Activated CD4-positive, alpha-beta memory T cell treated with anti-CD3 and anti-CD28 coated beads, Interleukin-2, amount 10 ng/mL, durations not matched to agents 7 days and 5 days (primary cell): ENCODE measurements around the gene FBP1. TPM values are rescaled to one million over a fixed set of nuclear protein-coding genes. Genes with fewer than 3 reads are reported as not detected.
"Not testable (repeated sequence)": the region's sequence is repeated elsewhere in the genome, so short reads cannot be mapped to it uniquely, and the experiment has no call there.

Experiments
- CTCF ChIA-PET: fragments of 350-600 bp; sonication (Branson Sonifier 250); formaldehyde crosslinking; loops from one replicate; lab custom pipeline; 2021; ENCODE audit warnings: antibody characterized with exemption, inconsistent platforms; lab: Charles Lee
- POLR2A ChIA-PET: fragments of 350-600 bp; sonication (Branson Sonifier 250); formaldehyde crosslinking; loops from one replicate; lab custom pipeline; 2021; ENCODE audit warnings: antibody characterized with exemption; lab: Charles Lee
- DNase-seq: peaks from one replicate; pipeline ENCODE4 v3.0.0-alpha.2; 2020
- H3K27ac Mint-ChIP-seq: one replicate; pipeline ENCODE4 v1.8.0; 2021; ENCODE audit warnings: mild to moderate bottlenecking, mixed read lengths
- H3K27me3 Mint-ChIP-seq: one replicate; pipeline ENCODE4 v1.8.0; 2021; ENCODE audit warnings: mixed read lengths
- H3K36me3 Mint-ChIP-seq: one replicate; pipeline ENCODE4 v1.8.0; 2021; ENCODE audit warnings: low read depth, mixed read lengths
- H3K4me1 Mint-ChIP-seq: one replicate; pipeline ENCODE4 v1.8.0; 2021; ENCODE audit warnings: mixed read lengths
- H3K4me3 Mint-ChIP-seq: one replicate; pipeline ENCODE4 v1.8.0; 2021; ENCODE audit warnings: mild to moderate bottlenecking, mixed read lengths
- H3K9me3 Mint-ChIP-seq: one replicate; pipeline ENCODE4 v1.8.0; 2021; ENCODE audit warnings: mixed read lengths
- total RNA-seq, 2 experiments: library from RNA; stranded (reverse); gene quantifications; one replicate each; pipeline ENCODE4 v1.2.3, GENCODE V29; 2021

Gene FBP1
- total RNA-seq, 2 experiments from 2014 or later: 0.40 to 0.65 TPM

DNA sequence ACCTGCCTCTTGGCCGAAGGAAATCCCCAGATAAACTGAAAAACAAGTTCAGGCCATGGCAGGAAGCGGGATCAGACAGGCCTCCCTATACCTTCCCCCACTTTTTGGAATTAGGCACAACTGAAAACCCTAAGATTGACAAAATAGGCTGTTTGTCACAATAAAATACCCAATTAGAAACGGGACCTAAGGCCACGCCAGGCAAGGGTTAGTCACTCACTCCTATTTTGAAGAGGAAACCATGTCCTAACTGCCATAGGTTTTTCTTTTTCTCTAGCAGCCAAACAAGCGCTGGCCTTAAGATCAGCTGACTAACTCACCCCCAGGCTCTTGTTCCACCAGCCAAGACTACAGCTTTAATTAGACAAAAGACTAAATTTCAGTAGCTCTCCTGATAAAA, 57.6 kb downstream of the FBP1 start:
- Mint-ChIP-seq H3K9me3 (no peaks in the 10 kb centered on the region), H3K27ac (no peak overlapping the region), H3K27me3 (no peaks in the 10 kb centered on the region), H3K36me3 (no peaks in the 10 kb centered on the region), H3K4me1 (peaks cover 10% of the 10 kb centered on the region), H3K4me3 (no peak overlapping the region)
- no peak for DNase-seq
- ChIA-PET POLR2A (no interaction called here), CTCF (interaction anchor here (0.9 kb wide), 1 partner anchor 12 kb away, joined by 3 read pairs; no protein-coding TSS in a partner anchor)

DNA sequence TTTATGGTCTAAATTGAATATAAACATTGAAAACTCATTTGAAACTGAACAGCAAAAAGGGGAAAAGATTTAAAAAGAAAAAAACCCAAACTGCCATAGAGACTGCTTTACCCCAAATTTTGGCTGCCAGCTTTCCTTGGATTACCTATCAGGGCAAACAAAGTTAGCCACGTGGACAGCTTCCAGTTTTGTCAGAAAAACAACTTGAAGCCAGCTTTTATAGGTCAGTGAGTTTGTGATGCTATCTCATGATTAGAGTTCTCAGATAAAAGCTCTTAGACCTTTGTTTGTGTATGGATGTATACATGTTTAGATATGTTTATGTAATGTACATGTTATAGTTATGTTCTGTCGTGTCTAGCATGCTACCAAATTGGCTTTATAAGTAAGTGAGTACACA, 61.7 kb downstream of the FBP1 start:
- no peaks in the 10 kb centered on the region for H3K9me3 Mint-ChIP-seq
- no peak overlapping the region for H3K4me3 Mint-ChIP-seq
- ChIA-PET CTCF (no interaction called here), POLR2A (no interaction called here)
- H3K27ac Mint-ChIP-seq: no peak overlapping the region
- H3K36me3 Mint-ChIP-seq: no peaks in the 10 kb centered on the region
- no peak for DNase-seq
- peaks cover 14% of the 10 kb centered on the region for H3K27me3 Mint-ChIP-seq
- peaks cover 4% of the 10 kb centered on the region for H3K4me1 Mint-ChIP-seq

DNA sequence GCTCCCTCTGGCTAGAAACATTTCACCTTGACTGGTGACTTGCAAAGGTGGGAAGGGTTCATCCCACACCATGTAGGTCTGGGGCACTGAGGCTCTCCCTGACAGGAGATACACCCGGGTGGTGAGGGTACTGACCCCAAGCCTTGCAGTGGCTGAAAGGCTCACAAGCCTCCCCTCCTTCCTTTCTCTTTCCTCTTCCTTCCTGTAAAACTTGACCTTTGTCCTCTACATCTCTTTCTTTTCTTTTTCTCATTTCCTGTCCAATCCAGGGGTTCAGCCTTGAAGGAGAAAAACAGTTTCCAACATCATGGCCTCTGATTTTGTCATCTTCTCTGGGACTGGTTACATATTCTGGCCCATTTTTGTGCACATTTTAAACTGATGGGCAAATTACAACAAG, 62.3 kb downstream of the FBP1 start:
- Mint-ChIP-seq H3K27me3 (peaks cover 19% of the 10 kb centered on the region), H3K4me1 (peaks cover 4% of the 10 kb centered on the region), H3K4me3 (no peak overlapping the region), H3K9me3 (no peaks in the 10 kb centered on the region), H3K36me3 (no peaks in the 10 kb centered on the region), H3K27ac (no peak overlapping the region)
- CTCF ChIA-PET: no interaction called here
- POLR2A ChIA-PET: no interaction called here
- DNase-seq: no peak

DNA sequence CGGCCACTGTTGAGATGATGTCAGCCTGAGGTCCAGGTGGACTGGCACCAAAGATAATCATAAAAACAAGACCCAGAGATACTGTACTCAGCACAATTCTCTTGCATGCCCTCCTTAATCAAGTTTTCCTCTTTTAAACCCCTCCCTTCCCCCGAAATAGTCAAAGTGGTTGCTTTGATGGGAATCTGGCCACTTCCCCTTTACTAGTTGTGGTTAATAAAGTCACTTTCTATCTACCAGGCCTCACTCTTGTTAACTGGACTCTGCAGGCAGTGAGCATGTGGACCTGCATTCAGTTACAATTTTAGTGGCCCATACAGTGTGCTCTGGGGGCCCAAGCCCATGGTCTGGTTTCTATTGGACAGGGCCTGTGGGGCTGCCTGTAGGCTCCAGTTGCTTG, 63.2 kb downstream of the FBP1 start:
- peaks cover 22% of the 10 kb centered on the region for H3K27me3 Mint-ChIP-seq
- DNase-seq: no peak
- no peak overlapping the region for H3K4me3 Mint-ChIP-seq
- H3K36me3 Mint-ChIP-seq: no peaks in the 10 kb centered on the region
- ChIA-PET CTCF (no interaction called here), POLR2A (no interaction called here)
- H3K9me3 Mint-ChIP-seq: no peaks in the 10 kb centered on the region
- no peak overlapping the region for H3K27ac Mint-ChIP-seq
- H3K4me1 Mint-ChIP-seq: peaks cover 4% of the 10 kb centered on the region

DNA sequence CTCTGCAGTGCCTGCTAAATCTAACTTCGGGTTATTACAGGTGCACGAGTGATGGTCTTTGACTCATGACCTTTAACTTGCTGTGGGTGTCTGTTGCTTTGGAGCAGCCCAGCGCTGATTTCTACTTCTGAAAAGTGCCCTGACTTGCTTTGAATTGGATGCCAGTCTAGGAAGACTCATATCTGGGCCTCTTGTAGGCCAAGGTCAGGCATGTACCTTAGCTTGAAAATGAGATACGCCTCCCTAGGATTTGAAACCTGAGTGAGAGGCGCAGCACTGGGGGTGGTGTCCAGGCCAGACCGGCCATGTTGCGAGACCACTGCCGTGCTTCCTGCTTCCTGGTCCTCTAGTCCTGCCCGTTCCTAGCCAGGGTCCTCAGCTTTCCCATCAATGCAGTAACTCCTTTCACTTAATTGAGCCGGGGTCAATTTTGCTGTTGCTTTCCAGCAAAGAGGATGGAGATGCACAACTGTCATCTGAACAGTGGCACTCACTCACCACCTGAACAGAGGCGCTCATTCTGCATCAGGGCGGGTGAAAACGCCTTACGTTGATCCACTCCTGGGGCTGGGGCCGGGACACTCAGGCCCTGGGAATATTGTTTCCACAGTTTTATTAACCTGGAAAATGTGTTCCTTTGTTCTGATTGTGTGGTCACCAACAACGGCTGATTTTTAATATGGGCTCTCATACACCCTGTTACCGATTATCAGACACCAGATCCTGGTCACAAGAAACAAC, 70.2 kb downstream of the FBP1 start:
- no peak for DNase-seq
- CTCF ChIA-PET: interaction anchor here (0.9 kb wide), 1 partner anchor 12 kb away, joined by 3 read pairs; no protein-coding TSS in a partner anchor

DNA sequence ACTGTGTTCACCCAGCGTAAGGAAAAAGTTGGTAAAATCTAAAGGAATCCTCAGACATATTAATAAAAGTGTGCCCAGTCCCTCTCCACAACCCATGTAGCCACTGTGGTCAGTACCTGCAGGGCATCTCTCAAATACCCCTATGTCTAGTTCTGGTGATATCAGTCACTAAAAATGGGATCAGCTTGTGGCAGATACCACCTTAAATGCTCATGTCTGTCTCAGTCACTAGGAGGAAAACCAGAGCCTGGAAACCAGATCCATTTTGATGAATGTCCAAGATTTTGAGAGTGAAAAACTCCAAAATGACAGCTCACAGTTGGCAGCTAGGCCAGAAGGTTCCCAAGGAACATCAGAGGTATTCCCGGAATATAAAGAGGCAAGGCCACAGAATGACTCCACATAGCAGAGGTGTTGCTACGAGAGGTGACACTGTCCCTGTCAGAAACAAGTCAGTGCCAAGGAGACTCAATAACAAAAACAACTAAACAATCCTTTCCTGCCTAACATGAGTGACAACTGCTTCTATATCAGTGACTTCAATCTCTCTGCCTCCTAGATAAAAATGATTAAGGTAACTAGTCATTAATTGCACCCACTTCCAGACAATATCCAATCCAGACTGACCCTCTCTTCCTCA, 70.9 kb downstream of the FBP1 start:
- ChIA-PET POLR2A (no interaction called here), CTCF (no interaction called here)
- no peak for DNase-seq
- Mint-ChIP-seq H3K27me3 (peaks cover 28% of the 10 kb centered on the region), H3K36me3 (no peaks in the 10 kb centered on the region), H3K4me1 (no peaks in the 10 kb centered on the region), H3K9me3 (no peaks in the 10 kb centered on the region), H3K27ac (no peak overlapping the region), H3K4me3 (no peak overlapping the region)

More for the DNA sequence above, 70.2 kb downstream of the FBP1 start:
- Mint-ChIP-seq H3K36me3 (no peaks in the 10 kb centered on the region), H3K27me3 (peaks cover 31% of the 10 kb centered on the region), H3K4me3 (no peak overlapping the region), H3K4me1 (no peaks in the 10 kb centered on the region), H3K27ac (no peak overlapping the region), H3K9me3 (no peaks in the 10 kb centered on the region)
- POLR2A ChIA-PET: no interaction called here

DNA sequence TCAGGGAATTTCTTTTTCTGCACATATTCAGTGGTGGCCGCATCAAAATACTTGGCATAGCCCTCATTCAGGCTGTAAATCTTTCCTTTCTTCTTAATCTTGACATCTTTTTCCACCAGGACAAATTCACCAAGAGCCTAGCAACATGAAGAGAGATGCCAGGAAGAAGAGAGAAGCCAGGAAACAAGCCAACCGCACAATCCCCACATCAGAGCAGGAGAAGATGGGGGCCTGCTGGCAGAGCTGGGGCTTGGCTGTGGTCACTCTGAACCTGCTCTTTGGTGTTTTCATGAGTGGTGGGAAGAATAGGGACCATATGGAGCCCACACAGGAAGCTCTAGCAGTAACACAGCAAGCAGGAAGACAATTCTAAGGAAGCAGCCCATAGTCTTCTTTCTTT, 72.0 kb downstream of the FBP1 start:
- Mint-ChIP-seq H3K4me1 (no peaks in the 10 kb centered on the region), H3K9me3 (no peaks in the 10 kb centered on the region), H3K4me3 (no peak overlapping the region), H3K27me3 (peaks cover 21% of the 10 kb centered on the region), H3K36me3 (no peaks in the 10 kb centered on the region), H3K27ac (no peak overlapping the region)
- CTCF ChIA-PET: no interaction called here
- DNase-seq: no peak
- POLR2A ChIA-PET: no interaction called here

DNA sequence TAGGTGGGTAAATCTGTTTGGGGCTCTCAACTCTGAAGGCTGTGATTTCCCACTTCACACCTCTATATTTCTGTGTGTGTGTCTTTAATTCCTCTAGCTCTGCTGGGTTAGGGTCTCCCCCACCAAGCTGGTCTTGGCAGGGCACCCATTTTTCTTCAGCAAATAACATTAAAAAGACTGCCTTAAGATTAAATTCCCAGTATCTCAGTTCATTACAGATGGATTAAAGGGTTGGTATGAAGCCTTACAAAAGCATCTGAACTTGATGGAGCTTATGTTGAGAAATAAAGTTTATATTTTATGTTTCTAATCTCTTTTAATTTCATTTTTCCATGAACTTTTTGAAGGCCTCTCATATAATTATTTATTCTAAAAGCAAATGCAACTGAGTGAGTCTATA, 72.8 kb downstream of the FBP1 start:
- Mint-ChIP-seq H3K36me3 (no peaks in the 10 kb centered on the region), H3K9me3 (no peaks in the 10 kb centered on the region), H3K27me3 (peaks cover 17% of the 10 kb centered on the region), H3K4me3 (no peak overlapping the region), H3K27ac (no peak overlapping the region), H3K4me1 (no peaks in the 10 kb centered on the region)
- no peak for DNase-seq
- CTCF ChIA-PET: no interaction called here
- POLR2A ChIA-PET: no interaction called here

DNA sequence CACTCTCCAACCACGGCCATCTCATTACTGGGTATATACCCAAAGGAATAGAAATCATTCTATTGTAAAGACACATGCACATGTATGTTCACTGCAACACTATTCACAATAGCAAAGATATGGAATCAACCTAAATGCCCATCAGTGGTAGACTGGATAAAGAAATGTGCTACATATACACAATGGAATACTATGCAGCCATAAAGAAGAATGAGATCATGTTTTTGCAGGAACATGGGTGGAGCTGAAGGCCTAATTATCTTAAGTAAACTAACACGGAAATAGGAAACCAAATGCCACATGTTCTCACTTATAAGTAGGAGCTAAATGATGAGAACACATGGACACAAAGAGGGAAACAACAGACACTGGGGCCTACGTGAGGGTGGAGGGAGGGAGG, 75.0 kb downstream of the FBP1 start:
- H3K4me3 Mint-ChIP-seq, DNase-seq, H3K4me1 Mint-ChIP-seq, H3K9me3 Mint-ChIP-seq, CTCF ChIA-PET, H3K27ac Mint-ChIP-seq, POLR2A ChIA-PET, H3K36me3 Mint-ChIP-seq: not testable (repeated sequence)
- H3K27me3 Mint-ChIP-seq: peaks cover 11% of the 10 kb centered on the region

DNA sequence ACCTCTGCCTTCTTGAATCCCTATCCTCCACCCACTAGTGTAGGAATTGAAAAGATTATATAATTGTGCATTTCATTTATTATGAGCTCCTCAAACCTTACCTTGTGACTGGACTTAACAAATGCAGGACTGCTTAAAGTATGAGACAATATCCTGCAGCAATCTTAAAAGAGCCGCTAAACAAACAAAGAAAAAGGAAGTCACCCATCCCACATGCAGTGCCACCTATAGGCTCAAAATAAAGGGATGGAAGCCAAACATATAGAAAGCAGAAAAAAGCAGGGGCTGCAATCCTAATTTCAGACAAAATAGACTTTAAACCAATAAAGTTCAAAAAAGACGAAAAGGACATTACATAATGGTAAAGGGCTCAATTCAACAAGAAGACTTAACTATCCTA, 75.8 kb downstream of the FBP1 start:
- Mint-ChIP-seq H3K27ac (no peak overlapping the region), H3K4me3 (no peak overlapping the region), H3K27me3 (peaks cover 9% of the 10 kb centered on the region), H3K9me3 (no peaks in the 10 kb centered on the region), H3K4me1 (no peaks in the 10 kb centered on the region), H3K36me3 (no peaks in the 10 kb centered on the region)
- ChIA-PET CTCF (no interaction called here), POLR2A (no interaction called here)
- no peak for DNase-seq

DNA sequence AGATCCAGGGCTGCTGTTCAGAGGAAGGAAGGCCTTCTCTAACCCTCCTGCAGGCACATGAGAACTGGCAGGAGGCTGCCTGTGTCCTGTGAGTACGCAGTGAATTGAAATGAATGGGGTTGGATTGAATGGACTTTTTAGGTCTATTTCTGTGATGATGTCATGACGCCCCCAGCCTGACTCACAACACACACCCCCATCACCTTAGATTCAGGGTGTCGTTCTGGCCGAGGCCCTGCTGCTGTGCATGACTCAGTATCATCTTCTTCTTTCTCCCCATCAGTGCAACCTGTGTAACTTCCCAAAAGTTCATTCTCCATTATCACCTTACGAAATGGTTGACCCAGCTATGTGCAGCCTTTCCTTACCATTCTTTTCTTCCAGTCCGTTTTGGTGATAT, 79.1 kb downstream of the FBP1 start:
- Mint-ChIP-seq H3K27me3 (peaks cover 19% of the 10 kb centered on the region), H3K4me1 (no peaks in the 10 kb centered on the region), H3K27ac (no peak overlapping the region), H3K9me3 (no peaks in the 10 kb centered on the region), H3K4me3 (no peak overlapping the region), H3K36me3 (no peaks in the 10 kb centered on the region)
- ChIA-PET POLR2A (no interaction called here), CTCF (no interaction called here)
- DNase-seq: no peak

DNA sequence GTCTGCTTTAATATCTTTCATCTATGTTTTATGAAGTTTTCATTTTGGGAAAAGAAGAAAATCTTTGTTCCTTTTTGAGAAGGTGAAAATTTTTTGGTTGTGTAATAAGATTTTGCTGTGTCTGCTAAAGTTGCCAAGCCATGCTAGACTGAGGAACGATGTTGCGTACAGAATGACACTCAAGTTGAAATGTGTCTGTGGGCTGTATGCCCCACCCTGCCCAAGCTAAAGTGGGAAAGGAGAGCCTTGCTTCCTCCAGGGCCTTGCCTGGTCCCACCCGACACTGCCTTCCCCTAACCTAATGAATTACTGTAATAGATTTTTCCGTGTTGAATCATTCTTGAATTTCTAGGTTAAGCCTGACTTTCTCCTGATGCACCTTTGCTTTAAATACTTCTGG, 81.9 kb downstream of the FBP1 start:
- ChIA-PET CTCF (no interaction called here), POLR2A (no interaction called here)
- no peaks in the 10 kb centered on the region for H3K36me3 Mint-ChIP-seq
- H3K9me3 Mint-ChIP-seq: no peaks in the 10 kb centered on the region
- H3K4me3 Mint-ChIP-seq: no peak overlapping the region
- H3K4me1 Mint-ChIP-seq: no peaks in the 10 kb centered on the region
- H3K27ac Mint-ChIP-seq: no peak overlapping the region
- DNase-seq: no peak
- peaks cover 14% of the 10 kb centered on the region for H3K27me3 Mint-ChIP-seq

DNA sequence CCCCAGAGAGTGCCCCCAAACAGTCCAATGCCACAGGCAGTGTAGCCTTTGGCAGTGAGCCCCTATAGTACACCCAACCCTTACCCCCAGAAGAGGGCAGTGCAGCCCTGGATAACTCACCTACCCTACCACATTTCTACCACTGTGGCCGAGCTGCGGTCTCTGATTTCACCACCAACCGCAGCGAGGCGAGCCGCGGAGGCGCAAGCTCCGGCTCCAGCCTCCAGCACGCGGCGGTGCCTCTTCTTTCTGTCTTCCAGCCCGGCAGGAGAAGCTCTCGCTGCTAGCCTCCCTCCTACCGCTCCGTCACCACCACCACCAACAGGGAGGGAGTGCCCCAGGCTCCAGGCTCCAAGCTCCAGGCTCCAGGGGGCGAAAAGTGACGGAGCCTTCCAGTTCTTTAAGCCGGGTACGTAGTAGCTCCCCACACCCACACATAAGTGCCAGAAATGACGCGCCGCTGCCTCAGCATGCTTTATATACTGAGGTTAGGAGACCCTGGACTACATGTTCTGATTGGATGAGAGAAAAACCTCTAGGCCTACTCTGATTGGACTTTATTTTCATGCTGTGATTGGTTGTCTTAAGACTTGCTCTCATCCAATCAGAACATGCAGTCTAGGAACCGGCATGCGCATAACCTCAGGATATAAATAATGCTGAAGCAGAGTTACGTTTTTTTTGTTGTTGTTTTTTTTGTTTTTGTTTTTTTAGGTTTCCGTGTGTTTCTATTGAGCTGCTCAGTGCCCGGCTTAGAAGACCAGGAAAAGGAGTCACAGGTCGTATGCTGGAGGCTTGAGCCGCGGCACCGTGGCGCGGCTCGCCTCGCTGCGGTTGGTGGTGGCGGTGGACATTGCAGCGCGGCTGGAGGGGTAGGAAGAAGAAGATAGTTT, 84.6 kb downstream of the FBP1 start, which contains the start of gene PCAT7:
TSS of gene PCAT7 (plus strand) at position 645 of the 893 bp plus-strand sequence.
- no peak within 1 kb of the TSS for H3K27ac Mint-ChIP-seq
- H3K27me3 Mint-ChIP-seq: peaks cover 26% of the 10 kb centered on the region
- POLR2A ChIA-PET: interaction anchor here (1.2 kb wide), 1 partner anchor 25 kb away, joined by 3 read pairs; no protein-coding TSS in a partner anchor
- no peak within 1 kb of the TSS for H3K4me3 Mint-ChIP-seq
- no peaks in the 10 kb centered on the region for H3K4me1 Mint-ChIP-seq
- no peaks in the 10 kb centered on the region for H3K36me3 Mint-ChIP-seq
- H3K9me3 Mint-ChIP-seq: no peaks in the 10 kb centered on the region
- peak; percentile 40 for DNase-seq
- CTCF ChIA-PET: interaction anchor here (0.9 to 1.1 kb wide), 2 partner anchors 16 to 56 kb away, joined by 3 read pairs; no protein-coding TSS in a partner anchor
